CD8-positive, alpha-beta memory T cell (primary cell): ENCODE measurements around the gene INF2. TPM values are rescaled to one million over a fixed set of nuclear protein-coding genes. Genes with fewer than 3 reads are reported as not detected.

Experiments used
- CTCF ChIA-PET: fragments of 350-600 bp; sonication (Branson Sonifier 250); formaldehyde crosslinking; loops from one replicate; lab custom pipeline; 2021; ENCODE audit warnings: antibody characterized with exemption; lab: Charles Lee
- POLR2A ChIA-PET: fragments of 350-600 bp; sonication (Branson Sonifier 250); formaldehyde crosslinking; loops from one replicate; lab custom pipeline; 2021; ENCODE audit warnings: antibody characterized with exemption; lab: Charles Lee
- DNase-seq, 5 donors: peaks; one replicate each; pipeline versions ENCODE4 v3.0.0 to v3.0.0-alpha.2; 2020 to 2022; ENCODE audit warnings: mixed read lengths in 1 of 5
- H3K27ac ChIP-seq: one replicate; pipeline ENCODE4 v1.7.0; 2013; ENCODE audit warnings: low read depth, mild to moderate bottlenecking, low read length, moderate library complexity
- H3K27me3 ChIP-seq: 2 replicates; pipeline ENCODE4 v1.7.0; 2013; ENCODE audit warnings: low read length, mild to moderate bottlenecking; ENCODE audit not compliant: insufficient read depth, poor library complexity, severe bottlenecking
- H3K36me3 ChIP-seq: 2 replicates; pipeline ENCODE4 v1.7.0; 2013; ENCODE audit warnings: mild to moderate bottlenecking, low read length, moderate library complexity; ENCODE audit not compliant: insufficient read depth
- H3K4me1 ChIP-seq: 2 replicates; pipeline ENCODE4 v1.7.0; 2013; ENCODE audit warnings: mild to moderate bottlenecking, low read length, moderate library complexity; ENCODE audit not compliant: insufficient read depth
- H3K4me3 ChIP-seq: 2 replicates; pipeline ENCODE4 v1.7.0; 2013; ENCODE audit warnings: mild to moderate bottlenecking, low read length
- H3K9me3 ChIP-seq: 2 replicates; pipeline ENCODE4 v1.7.0; 2013; ENCODE audit warnings: mild to moderate bottlenecking, low read length
- H3K27ac Mint-ChIP-seq, 8 donors: one replicate each; pipeline ENCODE4 v1.8.0; 2020 to 2021; ENCODE audit warnings: mixed read lengths in 8 of 8, mild to moderate bottlenecking in 6 of 8, inconsistent platforms in 3 of 8, moderate library complexity in 3 of 8
- H3K27me3 Mint-ChIP-seq, 2 donors: one replicate each; pipeline ENCODE4 v1.8.0; 2020 to 2021; ENCODE audit warnings: mixed read lengths in 2 of 2, mild to moderate bottlenecking in 1 of 2, moderate library complexity in 1 of 2
- H3K36me3 Mint-ChIP-seq, 3 donors: one replicate each; pipeline ENCODE4 v1.8.0; 2020 to 2021; ENCODE audit warnings: mixed read lengths in 3 of 3, inconsistent platforms in 1 of 3, mild to moderate bottlenecking in 1 of 3
- H3K4me1 Mint-ChIP-seq, 3 donors: one replicate each; pipeline ENCODE4 v1.8.0; 2020 to 2021; ENCODE audit warnings: mixed read lengths in 3 of 3, inconsistent platforms in 1 of 3, mild to moderate bottlenecking in 1 of 3
- H3K4me3 Mint-ChIP-seq, 7 donors: one replicate each; pipeline ENCODE4 v1.8.0; 2020 to 2021; ENCODE audit warnings: mixed read lengths in 7 of 7, mild to moderate bottlenecking in 6 of 7, moderate library complexity in 4 of 7, inconsistent platforms in 2 of 7
- H3K9me3 Mint-ChIP-seq, 5 donors: one replicate each; pipeline ENCODE4 v1.8.0; 2020 to 2022; ENCODE audit warnings: mixed read lengths in 5 of 5, mild to moderate bottlenecking in 3 of 5, moderate library complexity in 2 of 5, inconsistent platforms in 1 of 5
- polyA plus RNA-seq: library from polyadenylated mRNA; unstranded; fragments of 300-500 nt; fragmentation: Illumina TruSeq; gene quantifications from one replicate; pipeline ENCODE4 v1.2.3, GENCODE V29; 2021
- total RNA-seq, 2 experiments: library from RNA; stranded (reverse); gene quantifications; one replicate each; pipeline ENCODE4 v1.2.3, GENCODE V29; 2021

Gene INF2
- total and polyA plus RNA-seq, 3 experiments from 2014 or later: 4.6 to 56.3 (median 55.9) TPM

DNA sequence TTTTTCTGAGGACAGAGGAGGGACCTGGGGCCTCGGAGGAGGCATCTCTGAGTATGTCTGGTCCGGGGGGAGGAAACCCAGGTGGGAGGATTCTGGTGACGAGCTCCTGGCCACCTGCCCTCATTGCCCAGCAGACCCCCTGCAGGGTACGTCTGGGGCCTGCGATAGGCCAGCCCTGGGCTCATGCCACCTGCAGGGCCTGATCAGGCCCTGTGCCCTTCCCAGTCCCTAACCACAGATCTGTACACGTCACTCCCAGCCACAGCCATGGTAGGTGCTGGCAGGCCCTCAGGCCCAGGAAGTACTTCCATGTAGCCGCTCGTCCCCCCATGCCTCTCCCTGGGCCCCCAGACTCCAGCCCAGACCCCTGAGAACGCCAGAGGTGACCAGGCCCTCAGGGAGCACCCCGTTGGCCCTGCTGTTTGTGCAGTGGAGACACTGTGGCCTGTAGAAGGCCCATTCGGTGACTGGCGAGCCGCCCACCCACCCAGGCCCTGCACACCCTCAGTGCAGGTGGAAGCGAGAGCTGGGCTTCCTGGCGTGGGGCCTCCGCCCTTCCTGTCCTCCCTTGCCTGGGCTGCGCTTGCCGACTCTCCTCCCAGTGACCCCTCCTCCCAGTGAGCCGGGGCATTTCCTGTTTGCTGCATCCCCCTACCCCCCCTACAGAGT, 5.7 kb downstream of the INF2 start:
- peak; percentile 21 to 65 (median 56) for DNase-seq
- Histone ChIP-seq H3K27ac (peak overlapping the region; percentile 9), H3K27me3 (no peaks in the 10 kb centered on the region), H3K4me1 (peaks cover 52% of the 10 kb centered on the region), H3K36me3 (no peaks in the 10 kb centered on the region), H3K9me3 (no peaks in the 10 kb centered on the region), H3K4me3 (peak overlapping the region; percentile 60)
- CTCF ChIA-PET: interaction anchor here (1.0 to 1.1 kb wide), 3 partner anchors 10 to 30 kb away, joined by 3 to 5 read pairs (median 4); no protein-coding TSS in a partner anchor
- POLR2A ChIA-PET: no interaction called here
- Mint-ChIP-seq H3K36me3 (peaks cover 0 to 3% (median 0%) of the 10 kb centered on the region in 3 donors), H3K9me3 (no peaks in the 10 kb centered on the region), H3K27ac (peak overlapping the region; percentile 21 to 92 (median 74)), H3K4me3 (peak overlapping the region in 5 of 7 donors; percentile 45 to 74 (median 57)), H3K4me1 (peaks cover 24 to 53% (median 34%) of the 10 kb centered on the region in 3 donors), H3K27me3 (no peaks in the 10 kb centered on the region)

DNA sequence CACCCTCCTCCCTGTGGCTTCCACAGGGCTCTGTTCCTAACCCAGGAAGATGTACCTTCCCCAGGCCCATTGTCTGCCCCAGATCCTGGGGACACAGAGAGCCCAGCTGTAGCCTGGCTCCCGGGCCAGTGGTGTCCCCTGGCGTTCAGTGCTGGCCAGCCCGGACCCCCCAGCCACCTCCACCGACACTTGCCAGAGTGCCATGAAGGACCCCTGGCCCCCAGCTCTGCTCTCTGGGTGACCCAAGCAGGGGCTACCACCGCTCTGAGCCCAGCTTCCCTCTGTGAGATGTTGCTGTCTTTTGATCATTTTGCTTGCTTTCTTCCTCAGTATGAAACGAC, 6.2 kb downstream of the INF2 start:
- Histone ChIP-seq H3K27me3 (no peaks in the 10 kb centered on the region), H3K9me3 (no peaks in the 10 kb centered on the region), H3K27ac (peak overlapping the region; percentile 9), H3K4me3 (peak overlapping the region; percentile 26), H3K4me1 (peaks cover 46% of the 10 kb centered on the region), H3K36me3 (no peaks in the 10 kb centered on the region)
- H3K27ac Mint-ChIP-seq: peak overlapping the region in 7 of 8 donors; percentile 27 to 92 (median 77)
- H3K36me3 Mint-ChIP-seq: peaks cover 0 to 3% (median 0%) of the 10 kb centered on the region in 3 donors
- CTCF ChIA-PET: no interaction called here
- no peaks in the 10 kb centered on the region for H3K9me3 Mint-ChIP-seq
- DNase-seq: no peak
- peaks cover 24 to 48% (median 33%) of the 10 kb centered on the region in 3 donors for H3K4me1 Mint-ChIP-seq
- H3K4me3 Mint-ChIP-seq: peak overlapping the region in 5 of 7 donors; percentile 45 to 76 (median 57)
- H3K27me3 Mint-ChIP-seq: no peaks in the 10 kb centered on the region
- POLR2A ChIA-PET: no interaction called here

DNA sequence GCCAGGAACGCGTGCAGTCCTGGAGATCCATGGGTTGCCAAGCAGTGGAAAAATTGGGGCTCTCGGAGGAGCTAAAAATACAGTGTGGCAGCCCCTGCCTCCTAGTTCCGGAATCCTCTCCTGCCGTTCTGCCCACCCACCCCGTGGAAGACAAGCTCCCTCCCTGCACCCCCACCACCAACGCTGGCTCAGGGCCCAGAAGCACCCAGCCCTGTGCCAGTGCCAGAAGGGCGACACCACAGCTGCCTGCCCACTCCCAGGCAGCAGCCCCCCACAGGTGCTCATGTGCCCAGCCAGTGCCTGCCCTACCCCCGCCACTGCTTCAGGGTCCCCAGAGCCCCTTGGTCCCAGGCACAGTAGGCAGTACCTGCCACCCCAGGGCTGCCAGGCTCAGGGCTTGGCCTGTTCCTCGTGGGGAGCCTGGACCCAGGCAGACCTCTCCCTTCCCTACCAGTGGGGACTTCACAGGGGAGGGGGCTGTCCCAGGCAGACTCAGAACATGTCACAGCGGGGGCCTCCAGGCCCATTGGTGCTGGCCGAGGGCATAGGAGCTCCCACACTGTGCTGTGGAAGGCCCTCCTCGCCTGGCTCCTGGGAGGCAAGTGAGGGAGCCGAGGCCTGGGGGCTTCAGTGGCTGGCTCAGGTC, 7.4 kb downstream of the INF2 start:
- H3K4me1 Mint-ChIP-seq: peaks cover 20 to 38% (median 24%) of the 10 kb centered on the region in 3 donors
- ChIA-PET POLR2A (interaction anchor here (0.6 kb wide), 1 partner anchor 55 kb away, joined by 4 read pairs; no protein-coding TSS in a partner anchor), CTCF (interaction anchor here (0.9 to 2.4 kb wide), 2 partner anchors 12 to 31 kb away, joined by 5 to 7 read pairs; no protein-coding TSS in a partner anchor)
- DNase-seq: no peak
- Histone ChIP-seq H3K9me3 (no peaks in the 10 kb centered on the region), H3K4me1 (peaks cover 35% of the 10 kb centered on the region), H3K4me3 (no peak overlapping the region), H3K27ac (no peak overlapping the region), H3K27me3 (no peaks in the 10 kb centered on the region), H3K36me3 (no peaks in the 10 kb centered on the region)
- no peaks in the 10 kb centered on the region for H3K27me3 Mint-ChIP-seq
- H3K4me3 Mint-ChIP-seq: no peak overlapping the region
- H3K9me3 Mint-ChIP-seq: no peaks in the 10 kb centered on the region
- H3K27ac Mint-ChIP-seq: peak overlapping the region in 1 of 8 donors; percentile 24
- peaks cover 0 to 3% (median 0%) of the 10 kb centered on the region in 3 donors for H3K36me3 Mint-ChIP-seq

DNA sequence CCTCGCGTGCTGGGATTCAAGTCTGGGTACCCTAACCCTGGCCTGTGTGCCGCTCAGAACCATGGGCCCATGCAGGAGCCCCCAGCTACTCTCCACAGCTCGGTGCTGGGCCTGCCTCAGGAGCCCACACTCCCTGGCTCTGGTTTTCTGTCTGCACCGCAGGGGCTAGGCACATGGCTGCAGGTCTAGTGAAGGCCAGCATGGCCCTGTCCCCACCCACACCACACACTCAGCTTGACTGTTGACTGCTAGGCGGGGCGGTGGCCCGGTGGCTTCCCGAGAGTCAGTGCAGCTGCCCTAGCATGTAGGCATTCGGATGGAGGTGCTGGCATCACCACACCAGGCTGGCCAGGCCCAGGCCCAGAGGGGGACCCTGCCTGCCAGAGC, 7.9 kb downstream of the INF2 start:
- no peaks in the 10 kb centered on the region for H3K27me3 Mint-ChIP-seq
- no peak overlapping the region for H3K27ac ChIP-seq
- H3K36me3 Mint-ChIP-seq: peaks cover 0 to 8% (median 0%) of the 10 kb centered on the region in 3 donors
- H3K9me3 ChIP-seq: no peaks in the 10 kb centered on the region
- H3K9me3 Mint-ChIP-seq: no peaks in the 10 kb centered on the region
- H3K27me3 ChIP-seq: no peaks in the 10 kb centered on the region
- peaks cover 30% of the 10 kb centered on the region for H3K4me1 ChIP-seq
- H3K4me1 Mint-ChIP-seq: peaks cover 20 to 33% (median 22%) of the 10 kb centered on the region in 3 donors
- peak overlapping the region in 2 of 8 donors; percentile 26 to 47 for H3K27ac Mint-ChIP-seq
- no peak overlapping the region for H3K4me3 Mint-ChIP-seq
- POLR2A ChIA-PET: interaction anchor here (0.6 kb wide), 1 partner anchor 55 kb away, joined by 4 read pairs; no protein-coding TSS in a partner anchor
- CTCF ChIA-PET: interaction anchor here (2.4 kb wide), 1 partner anchor 32 kb away, joined by 7 read pairs; no protein-coding TSS in a partner anchor
- DNase-seq: no peak
- H3K36me3 ChIP-seq: no peaks in the 10 kb centered on the region
- H3K4me3 ChIP-seq: no peak overlapping the region

DNA sequence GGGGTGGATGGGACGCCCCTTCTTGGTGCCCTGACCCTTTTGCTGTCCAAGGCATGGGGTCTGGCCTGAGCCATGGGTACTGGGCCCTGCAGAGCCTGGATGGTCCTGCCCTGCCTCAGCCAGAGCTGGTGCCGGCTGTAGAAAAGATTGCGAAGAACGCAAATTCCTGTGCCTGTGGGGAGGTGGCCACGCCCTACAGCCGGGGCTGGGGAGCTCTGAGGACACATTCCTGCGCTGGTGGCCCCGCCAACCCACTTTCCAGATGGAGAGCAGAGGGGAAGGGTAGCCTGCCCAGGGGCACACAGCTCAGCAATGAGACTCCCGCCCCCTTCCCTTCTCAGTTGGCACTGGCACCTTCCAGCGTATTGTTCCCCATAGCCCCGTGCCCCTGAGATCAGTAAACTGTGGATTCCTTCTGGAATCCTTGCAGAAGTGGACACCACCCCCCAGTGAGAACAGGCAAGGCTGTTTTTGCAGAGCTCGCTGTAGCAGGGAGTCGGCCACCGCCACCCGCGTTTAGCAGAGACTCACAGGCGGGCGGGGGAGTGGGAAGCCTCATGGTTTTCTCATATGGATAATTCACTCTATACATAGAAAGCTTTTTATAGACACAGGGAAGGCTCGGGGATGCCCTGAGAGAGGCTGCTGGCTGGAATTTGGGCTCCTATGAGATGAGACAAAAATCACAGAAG, 8.6 kb downstream of the INF2 start:
- Mint-ChIP-seq H3K4me1 (peaks cover 20 to 29% (median 22%) of the 10 kb centered on the region in 3 donors), H3K27ac (no peak overlapping the region), H3K4me3 (no peak overlapping the region), H3K27me3 (no peaks in the 10 kb centered on the region), H3K36me3 (peaks cover 0 to 8% (median 0%) of the 10 kb centered on the region in 3 donors), H3K9me3 (no peaks in the 10 kb centered on the region)
- Histone ChIP-seq H3K36me3 (no peaks in the 10 kb centered on the region), H3K4me1 (peaks cover 30% of the 10 kb centered on the region), H3K4me3 (no peak overlapping the region), H3K27me3 (no peaks in the 10 kb centered on the region), H3K9me3 (no peaks in the 10 kb centered on the region), H3K27ac (no peak overlapping the region)
- ChIA-PET CTCF (interaction anchor here (2.4 kb wide), 1 partner anchor 33 kb away, joined by 7 read pairs; no protein-coding TSS in a partner anchor), POLR2A (no interaction called here)
- no peak for DNase-seq

DNA sequence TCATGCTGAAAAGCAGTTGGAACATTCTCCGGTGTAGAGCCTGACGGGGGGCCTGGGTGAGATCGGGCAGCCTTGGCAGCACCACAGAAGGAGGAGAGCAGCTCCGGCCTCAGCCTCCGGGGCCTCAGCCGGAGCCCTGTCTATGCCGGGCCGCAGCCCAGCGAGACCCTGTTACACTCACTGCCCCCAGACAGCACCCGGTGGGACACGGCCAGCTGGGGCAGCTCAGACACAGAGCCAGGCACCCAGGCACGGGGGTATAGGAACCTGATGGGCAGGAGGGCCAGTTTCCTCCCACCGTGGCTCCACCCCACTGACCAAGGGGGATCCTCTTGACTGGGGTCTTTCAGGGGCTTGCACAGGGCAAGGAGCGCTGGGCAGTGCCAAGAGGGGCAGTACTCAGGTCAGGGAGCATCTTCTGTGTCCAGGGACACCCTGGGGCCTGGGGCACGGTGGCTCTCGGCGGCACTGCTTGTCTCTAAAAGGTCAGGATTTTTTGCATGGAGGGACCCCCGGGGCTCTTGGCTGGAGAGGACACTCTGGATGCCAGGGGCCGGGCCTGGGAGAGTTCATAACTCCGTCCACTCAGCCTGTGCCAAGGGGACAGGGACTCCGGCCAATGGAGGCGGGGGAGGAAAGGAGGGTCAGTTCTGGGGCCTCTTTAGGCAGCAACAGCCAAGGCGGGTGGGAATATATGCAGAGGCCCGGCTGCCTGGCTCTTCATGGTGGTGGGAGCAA, 9.4 kb downstream of the INF2 start:
- Mint-ChIP-seq H3K36me3 (peaks cover 0 to 13% (median 0%) of the 10 kb centered on the region in 3 donors), H3K4me3 (no peak overlapping the region), H3K27me3 (no peaks in the 10 kb centered on the region), H3K9me3 (no peaks in the 10 kb centered on the region), H3K27ac (peak overlapping the region in 1 of 8 donors; percentile 47), H3K4me1 (peaks cover 20 to 26% (median 21%) of the 10 kb centered on the region in 3 donors)
- ChIA-PET POLR2A (no interaction called here), CTCF (interaction anchor here (2.4 kb wide), 1 partner anchor 34 kb away, joined by 7 read pairs; no protein-coding TSS in a partner anchor)
- Histone ChIP-seq H3K27me3 (no peaks in the 10 kb centered on the region), H3K4me3 (no peak overlapping the region), H3K27ac (no peak overlapping the region), H3K9me3 (no peaks in the 10 kb centered on the region), H3K36me3 (no peaks in the 10 kb centered on the region), H3K4me1 (peaks cover 25% of the 10 kb centered on the region)
- no peak for DNase-seq

DNA sequence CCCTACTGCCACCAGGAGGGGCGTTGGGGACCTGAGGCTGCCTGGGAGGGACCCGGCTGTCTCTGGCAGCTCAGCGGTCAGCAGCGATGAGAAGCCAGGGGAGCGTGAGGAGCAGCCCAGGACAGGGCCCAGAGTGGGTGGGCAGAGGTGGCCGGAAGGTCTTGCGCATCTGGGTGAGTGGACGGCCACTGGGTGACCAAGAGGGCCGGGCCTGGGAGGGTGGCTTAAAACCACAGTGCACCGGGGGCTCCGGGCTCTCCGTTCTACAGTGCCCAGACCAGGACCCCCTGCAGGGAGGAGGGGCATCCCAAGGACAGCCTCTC, 10.0 kb downstream of the INF2 start:
- peak overlapping the region in 1 of 8 donors; percentile 65 for H3K27ac Mint-ChIP-seq
- peaks cover 17 to 22% (median 17%) of the 10 kb centered on the region in 3 donors for H3K4me1 Mint-ChIP-seq
- DNase-seq: no peak
- H3K4me1 ChIP-seq: peaks cover 19% of the 10 kb centered on the region
- no peaks in the 10 kb centered on the region for H3K27me3 ChIP-seq
- H3K4me3 ChIP-seq: no peak overlapping the region
- ChIA-PET CTCF (no interaction called here), POLR2A (no interaction called here)
- no peaks in the 10 kb centered on the region for H3K9me3 ChIP-seq
- H3K36me3 Mint-ChIP-seq: peaks cover 0 to 18% (median 0%) of the 10 kb centered on the region in 3 donors
- no peaks in the 10 kb centered on the region for H3K27me3 Mint-ChIP-seq
- no peak overlapping the region for H3K4me3 Mint-ChIP-seq
- no peak overlapping the region for H3K27ac ChIP-seq
- no peaks in the 10 kb centered on the region for H3K9me3 Mint-ChIP-seq
- H3K36me3 ChIP-seq: no peaks in the 10 kb centered on the region
